Neural progenitor cell (in vitro differentiated cells): Measurements from ENCODE around the gene GTF2IRD1. TPM values are rescaled to one million over a fixed set of nuclear protein-coding genes. Genes with fewer than 3 reads are reported as not detected.

Experiments
- DNase-seq: peaks from one replicate; pipeline ENCODE4 v3.0.0-alpha.2; 2016; ENCODE audit warnings: low spot score
- H2AFZ ChIP-seq: fragments of 200-600 bp; sonication (generic); replicated peaks from 2 replicates; pipeline ENCODE4 v1.6.1; 2016; ENCODE audit warnings: antibody characterized with exemption
- H3F3A ChIP-seq: fragments of 200-600 bp; sonication (generic); 2 replicates; pipeline ENCODE4 v1.6.1; 2016; ENCODE audit warnings: antibody characterized with exemption, low read depth
- H3K27ac ChIP-seq: fragments of 200-600 bp; sonication (generic); 2 replicates; pipeline ENCODE4 v1.5.1; 2016; ENCODE audit warnings: mild to moderate bottlenecking
- H3K27me3 ChIP-seq: fragments of 200-600 bp; sonication (generic); 2 replicates; pipeline ENCODE4 v1.6.1; 2016; ENCODE audit warnings: mild to moderate bottlenecking, moderate library complexity
- H3K36me3 ChIP-seq: fragments of 200-600 bp; sonication (generic); 2 replicates; pipeline ENCODE4 v1.5.1; 2016
- H3K4me1 ChIP-seq: fragments of 200-600 bp; sonication (generic); 2 replicates; pipeline ENCODE4 v1.6.1; 2016; ENCODE audit warnings: mixed run types
- H3K4me2 ChIP-seq: fragments of 200-600 bp; sonication (generic); 2 replicates; pipeline ENCODE4 v1.6.1; 2016
- H3K4me3 ChIP-seq: fragments of 200-600 bp; sonication (generic); 2 replicates; pipeline ENCODE4 v1.5.1; 2016
- H3K79me2 ChIP-seq: fragments of 200-600 bp; sonication (generic); 2 replicates; pipeline ENCODE4 v1.6.1; 2016; ENCODE audit warnings: low read depth
- H3K9ac ChIP-seq: fragments of 200-600 bp; sonication (generic); 2 replicates; pipeline ENCODE4 v1.6.1; 2016
- H3K9me3 ChIP-seq: fragments of 200-600 bp; sonication (generic); 2 replicates; pipeline ENCODE4 v1.5.1; 2016; ENCODE audit warnings: low read depth
- H4K20me1 ChIP-seq: fragments of 200-600 bp; sonication (generic); 2 replicates; pipeline ENCODE4 v1.6.1; 2016; ENCODE audit warnings: low read depth
- H3K27ac Mint-ChIP-seq: 3 replicates; pipeline ENCODE4 v1.8.0; 2021; ENCODE audit warnings: mixed read lengths
- H3K27me3 Mint-ChIP-seq: 2 replicates; pipeline ENCODE4 v1.8.0; 2022; ENCODE audit warnings: low read depth, mild to moderate bottlenecking, inconsistent platforms, moderate library complexity, mixed read lengths; ENCODE audit not compliant: insufficient read depth
- H3K36me3 Mint-ChIP-seq: 3 replicates; pipeline ENCODE4 v1.8.0; 2021; ENCODE audit warnings: mixed read lengths
- H3K4me1 Mint-ChIP-seq: 3 replicates; pipeline ENCODE4 v1.8.0; 2021; ENCODE audit warnings: mixed read lengths
- H3K4me3 Mint-ChIP-seq: 3 replicates; pipeline ENCODE4 v1.8.0; 2021; ENCODE audit warnings: mild to moderate bottlenecking, moderate library complexity, mixed read lengths
- H3K9me3 Mint-ChIP-seq: 3 replicates; pipeline ENCODE4 v1.8.0; 2020; ENCODE audit warnings: mixed read lengths
- CTCF ChIP-seq: fragments of 200-600 bp; sonication (generic); IDR thresholded peaks from 2 replicates; pipeline ENCODE4 v1.5.1; 2017; ENCODE audit warnings: antibody characterized with exemption, mild to moderate bottlenecking
- EZH2 ChIP-seq: fragments of 200-600 bp; sonication (generic); IDR thresholded peaks from 2 replicates; pipeline ENCODE4 v1.6.1; 2017; ENCODE audit warnings: antibody characterized with exemption, mild to moderate bottlenecking, moderate library complexity
- EZH2phosphoT487 ChIP-seq: fragments of 200-600 bp; sonication (generic); IDR thresholded peaks from 2 replicates; pipeline ENCODE4 v1.6.1; 2017; ENCODE audit warnings: antibody characterized with exemption
- total RNA-seq: library from RNA; depleted of rRNA; stranded (reverse); fragments of >200 nt; gene quantifications from 2 replicates; pipeline ENCODE4 v1.2.3, GENCODE V29; 2015; ENCODE audit warnings: low replicate concordance

The GTF2IRD1 gene
- total RNA-seq, 1 donor from 2014 or later: 25.6 TPM

GRCh38 chr7:74606101-74606908 is 152.6 kb downstream of the GTF2IRD1 start:
- peaks cover 5% of the 10 kb centered on the region for H3K36me3 Mint-ChIP-seq
- Histone ChIP-seq H3K9ac (no peak overlapping the region), H3K27me3 (no peaks in the 10 kb centered on the region), H3K9me3 (no peaks in the 10 kb centered on the region), H4K20me1 (no peaks in the 10 kb centered on the region), H3K4me1 (peaks cover 4% of the 10 kb centered on the region), H3K4me3 (peak overlapping the region; percentile 36), H3K27ac (no peak overlapping the region), H3K4me2 (peak overlapping the region; percentile 75), H2AFZ (no peak overlapping the region), H3K36me3 (no peaks in the 10 kb centered on the region), H3F3A (peaks cover 21% of the 10 kb centered on the region), H3K79me2 (no peaks in the 10 kb centered on the region)
- H3K27ac Mint-ChIP-seq: no peak overlapping the region
- H3K4me1 Mint-ChIP-seq: peaks cover 6% of the 10 kb centered on the region
- no peaks in the 10 kb centered on the region for H3K9me3 Mint-ChIP-seq
- TF ChIP-seq EZH2phosphoT487 (no peak), CTCF (peak; percentile 20)
- peak overlapping the region; percentile 50 for H3K4me3 Mint-ChIP-seq
- peak; percentile 49 for DNase-seq
- peaks cover 9% of the 10 kb centered on the region for H3K27me3 Mint-ChIP-seq

DNA sequence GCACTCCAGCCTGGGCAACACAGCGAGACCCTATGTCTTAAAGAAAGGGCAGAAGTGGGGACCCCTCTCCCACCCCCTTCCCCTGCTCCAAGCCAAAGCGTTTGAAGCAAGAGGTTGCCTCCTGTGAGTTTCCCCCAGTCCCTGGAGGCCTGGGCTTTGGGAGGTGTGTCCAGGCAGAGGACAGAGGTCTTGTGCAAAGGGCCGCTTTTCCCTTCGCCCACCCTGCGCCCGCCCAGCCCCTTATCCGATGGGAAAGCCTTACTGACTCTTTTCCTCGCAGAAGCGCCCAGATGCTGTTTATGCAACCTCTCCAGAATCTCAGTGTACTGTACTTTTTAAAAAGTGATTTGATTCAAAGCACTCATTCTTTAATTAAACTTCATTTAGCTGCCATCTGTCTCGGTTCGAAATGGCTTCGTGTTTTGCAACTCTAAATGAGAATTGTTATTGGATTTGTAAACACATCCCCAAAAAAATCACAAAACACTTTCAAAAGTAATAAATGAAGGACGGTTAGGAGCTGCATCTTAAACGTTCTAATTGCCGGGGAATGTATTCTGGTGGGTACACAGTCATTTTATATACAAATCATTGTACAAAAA is 153.3 kb downstream of the GTF2IRD1 start:
- H3K79me2 ChIP-seq: no peaks in the 10 kb centered on the region
- peaks cover 5% of the 10 kb centered on the region for H3K36me3 Mint-ChIP-seq
- H3K27me3 Mint-ChIP-seq: peaks cover 11% of the 10 kb centered on the region
- H3K4me3 Mint-ChIP-seq: no peak overlapping the region
- no peak overlapping the region for H3K27ac ChIP-seq
- H3K27me3 ChIP-seq: no peaks in the 10 kb centered on the region
- peak overlapping the region; percentile 75 for H3K4me2 ChIP-seq
- no peaks in the 10 kb centered on the region for H4K20me1 ChIP-seq
- H3K27ac Mint-ChIP-seq: no peak overlapping the region
- peak overlapping the region; percentile 36 for H3K4me3 ChIP-seq
- H3F3A ChIP-seq: peaks cover 25% of the 10 kb centered on the region
- TF ChIP-seq EZH2: no peak
- TF ChIP-seq CTCF: no peak
- TF ChIP-seq EZH2phosphoT487: no peak
- peaks cover 7% of the 10 kb centered on the region for H3K4me1 Mint-ChIP-seq
- H3K9me3 Mint-ChIP-seq: no peaks in the 10 kb centered on the region
- no peak for DNase-seq
- no peak overlapping the region for H3K9ac ChIP-seq
- no peaks in the 10 kb centered on the region for H3K36me3 ChIP-seq
- H3K9me3 ChIP-seq: no peaks in the 10 kb centered on the region
- peaks cover 4% of the 10 kb centered on the region for H3K4me1 ChIP-seq
- H2AFZ ChIP-seq: no peak overlapping the region

GRCh38 chr7:74612015-74612829 is 158.5 kb downstream of the GTF2IRD1 start:
- Mint-ChIP-seq H3K4me3 (peak overlapping the region; percentile 59), H3K36me3 (peaks cover 3% of the 10 kb centered on the region), H3K9me3 (no peaks in the 10 kb centered on the region), H3K27me3 (peaks cover 11% of the 10 kb centered on the region), H3K4me1 (peaks cover 19% of the 10 kb centered on the region), H3K27ac (peak overlapping the region; percentile 91)
- TF ChIP-seq EZH2 (no peak), EZH2phosphoT487 (no peak), CTCF (no peak)
- Histone ChIP-seq H3K4me2 (no peak overlapping the region), H3K27me3 (no peaks in the 10 kb centered on the region), H3F3A (peaks cover 15% of the 10 kb centered on the region), H3K4me1 (peaks cover 10% of the 10 kb centered on the region), H2AFZ (no peak overlapping the region), H3K79me2 (no peaks in the 10 kb centered on the region), H3K27ac (peak overlapping the region; percentile 64), H3K36me3 (no peaks in the 10 kb centered on the region), H4K20me1 (no peaks in the 10 kb centered on the region), H3K4me3 (no peak overlapping the region), H3K9ac (no peak overlapping the region), H3K9me3 (no peaks in the 10 kb centered on the region)
- DNase-seq: peak; percentile 18
